Astrocyte of the cerebellum (primary cell): ENCODE results near the gene CHIT1.
"Not testable (repeated sequence)": the region's sequence is repeated elsewhere in the genome, so short reads cannot be mapped to it uniquely, and the experiment has no call there.

ENCODE experiments used
- DNase-seq: peaks from one replicate; pipeline ENCODE4 v3.0.0-alpha.2; 2011; ENCODE audit warnings: low read depth
- H3K4me3 ChIP-seq: 2 replicates; pipeline ENCODE4 v1.5.1; 2011; ENCODE audit warnings: mild to moderate bottlenecking, low read depth, low read length, moderate library complexity
- CTCF ChIP-seq: IDR thresholded peaks from 2 replicates; pipeline ENCODE4 v1.5.1; 2012; ENCODE audit warnings: low read length, low read depth, moderate library complexity, mild to moderate bottlenecking; ENCODE audit errors: missing control alignments
- in situ Hi-C: cut with HindIII; loops from 2 replicates; pipeline ENCODE4 v1.10.0; 2017; ENCODE audit warnings: low sequenced_read_pairs

CHIT1 gene

DNA sequence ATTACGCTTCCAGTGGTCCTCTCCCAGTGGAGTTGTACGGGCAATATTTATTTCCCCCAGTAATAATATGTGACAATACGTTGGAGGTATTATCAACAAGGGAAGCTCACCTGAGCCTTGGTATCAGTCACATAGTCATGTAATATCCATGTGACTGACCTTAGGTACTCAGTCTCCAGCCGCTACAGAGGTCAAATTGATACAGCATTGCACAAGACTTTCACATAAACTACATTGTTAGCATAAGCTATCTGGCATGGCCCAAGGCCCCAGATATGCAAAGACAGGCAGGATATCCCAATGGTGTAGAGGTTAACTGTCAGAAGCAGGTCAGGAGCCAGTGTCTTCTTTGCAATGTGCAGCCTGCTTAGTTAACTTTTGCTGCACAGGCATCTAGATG lies 15.3 kb upstream of the CHIT1 start:
- no peak for TF ChIP-seq CTCF
- in situ Hi-C loops: no loop called here
- no peak overlapping the region for H3K4me3 ChIP-seq
- no peak for DNase-seq

DNA sequence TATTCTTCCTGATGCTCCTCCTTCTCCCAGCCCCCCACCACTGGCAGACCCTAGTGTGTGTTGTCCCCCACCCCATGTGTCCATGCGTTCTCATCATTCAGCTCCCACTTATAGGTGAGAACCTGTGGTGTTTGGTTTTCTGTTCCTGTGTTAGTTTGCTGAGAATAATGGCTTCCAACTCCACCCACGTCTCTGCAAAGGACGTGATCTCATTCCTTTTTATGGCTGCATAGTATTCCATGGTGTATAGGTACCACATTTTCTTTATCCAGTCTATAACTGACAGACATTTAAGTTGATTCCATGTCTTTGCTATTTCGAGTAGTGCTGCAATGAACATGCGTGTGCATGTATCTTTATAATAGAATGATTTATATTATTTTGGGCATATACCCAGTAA lies 12.2 kb upstream of the CHIT1 start:
- DNase-seq, H3K4me3 ChIP-seq, in situ Hi-C loops: not testable (repeated sequence)

- in situ Hi-C loops: no loop called here
- TF ChIP-seq CTCF: no peak
- no peak overlapping the region for H3K4me3 ChIP-seq
- no peak for DNase-seq
These were observed 10.2 kb upstream of the CHIT1 start for GRCh38 chr1:203239526-203240305.

DNA sequence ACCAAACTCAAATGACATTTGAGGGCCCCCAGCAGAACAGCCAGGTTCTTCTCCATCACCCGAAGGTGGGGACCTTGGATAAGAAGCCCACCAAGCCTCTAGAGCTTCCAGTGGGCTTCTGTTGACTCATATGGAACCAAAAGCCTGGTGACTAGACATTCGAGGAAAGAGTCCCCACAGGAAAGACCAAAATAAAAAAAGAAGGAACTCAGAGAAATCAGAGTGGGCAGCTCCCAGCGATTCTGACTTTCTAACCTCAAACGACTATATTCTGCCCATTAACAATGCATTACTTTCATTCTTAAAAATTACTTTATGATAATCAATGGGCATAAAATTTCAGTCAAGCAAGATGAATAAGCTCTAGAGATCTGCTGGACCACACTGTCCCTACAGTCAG lies 9.6 kb upstream of the CHIT1 start:
- in situ Hi-C loops: no loop called here
- TF ChIP-seq CTCF: no peak
- no peak for DNase-seq
- H3K4me3 ChIP-seq: no peak overlapping the region

DNA sequence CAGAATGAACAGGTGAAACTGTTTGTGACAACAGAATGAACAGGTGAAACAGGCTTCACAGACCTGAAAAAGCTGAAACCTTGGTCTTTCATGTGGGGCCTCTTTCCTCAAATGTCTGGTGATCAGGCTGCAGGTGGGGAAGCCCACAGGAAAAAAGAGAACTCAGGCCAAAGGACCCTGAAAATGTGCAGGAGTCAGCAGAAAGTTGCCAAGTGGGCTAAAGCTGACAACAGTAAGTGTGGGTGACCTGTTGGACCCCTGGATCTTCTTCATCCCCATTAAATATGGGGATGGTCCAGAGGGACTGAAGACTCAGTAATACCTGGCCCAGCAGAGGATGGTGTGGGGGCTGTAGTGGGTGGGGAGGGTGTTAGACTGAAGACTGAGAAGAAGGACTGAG lies 9.1 kb upstream of the CHIT1 start:
- TF ChIP-seq CTCF: no peak
- H3K4me3 ChIP-seq: no peak overlapping the region
- in situ Hi-C loops: no loop called here
- DNase-seq: no peak

DNA sequence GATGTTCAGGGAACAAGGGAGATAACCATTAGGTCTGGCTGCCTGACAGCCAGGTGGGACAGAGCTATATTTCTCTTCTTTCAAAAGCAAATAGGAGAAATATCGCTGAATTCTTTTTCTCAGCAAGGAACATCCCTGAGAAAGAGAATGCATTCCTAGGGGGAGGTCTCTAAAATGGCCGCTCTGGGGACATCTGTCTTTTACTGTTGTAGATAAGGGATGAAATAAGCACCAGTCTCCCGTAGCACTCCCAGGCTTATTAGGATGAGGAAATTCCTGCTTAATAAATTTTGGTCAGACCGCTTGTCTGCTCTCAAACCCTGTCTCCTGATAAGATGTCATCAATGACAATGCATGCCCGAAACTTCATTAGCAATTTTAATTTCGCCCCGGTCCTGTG lies 5.4 kb upstream of the CHIT1 start:
- in situ Hi-C loops, H3K4me3 ChIP-seq, DNase-seq: not testable (repeated sequence)

DNA sequence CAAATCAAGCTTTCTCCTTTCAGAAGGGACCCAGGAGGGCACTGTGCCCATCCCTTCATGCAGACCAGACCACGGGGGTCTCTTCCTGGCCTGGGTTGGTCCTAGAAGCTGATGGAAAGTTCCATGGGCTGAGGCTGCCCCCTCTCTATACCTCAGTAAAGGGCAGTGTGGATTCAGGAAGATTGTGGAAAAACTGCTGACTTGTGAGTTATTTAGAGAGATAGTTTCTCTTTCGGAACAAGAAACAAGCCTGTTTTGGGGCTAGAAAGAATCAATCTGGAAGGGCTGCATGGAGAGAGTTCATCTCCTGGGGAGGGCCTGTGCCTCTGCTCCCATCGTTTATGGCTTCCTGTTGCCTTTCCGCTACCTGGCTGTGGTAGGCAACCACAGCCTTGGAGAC lies 803 bp downstream of the CHIT1 start:
- no peak for TF ChIP-seq CTCF
- in situ Hi-C loops: loop anchor here (5.0 kb wide), 1 partner anchor 171 kb away; no protein-coding TSS in a partner anchor
- DNase-seq: no peak
- H3K4me3 ChIP-seq: no peak overlapping the region
